NCI-H2029 (cell line): ENCODE measurements around the gene BGN.

Source experiments
- DNase-seq: peaks from one replicate; lab custom pipeline; 2025; lab: John Stamatoyannopoulos, UW

BGN gene

GRCh38 chrX:153485396-153486080, 9.2 kb upstream of the BGN start:
- DNase-seq = no peak

DNA sequence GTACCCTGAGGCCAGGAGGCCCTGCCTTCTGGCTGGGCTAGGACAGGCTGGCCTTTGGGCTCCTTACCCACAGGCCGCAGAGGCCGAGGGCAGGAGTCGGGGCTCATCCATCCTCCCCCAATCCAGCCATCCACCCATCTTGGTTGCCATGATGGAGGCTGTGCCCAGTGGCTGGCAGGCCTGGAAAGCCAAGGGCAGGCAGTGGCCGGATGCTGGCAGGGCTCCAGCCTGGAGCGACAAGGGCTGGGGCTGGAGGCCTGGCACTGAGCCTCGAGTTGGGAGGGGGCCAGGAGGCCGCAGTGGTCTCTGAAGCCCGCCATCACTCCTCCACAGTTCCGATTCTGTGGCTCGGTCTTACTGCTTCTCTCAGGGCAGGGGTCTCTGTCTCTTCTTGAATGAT, 8.6 kb upstream of the BGN start:
- peak; percentile 52 for DNase-seq

- DNase-seq = no peak
Observed at GRCh38 chrX:153487590-153488071, 7.1 kb upstream of the BGN start.

GRCh38 chrX:153488231-153488914, 6.4 kb upstream of the BGN start:
- no peak for DNase-seq

GRCh38 chrX:153490217-153490930, 4.4 kb upstream of the BGN start:
- DNase-seq = no peak

GRCh38 chrX:153491351-153491914, 3.3 kb upstream of the BGN start:
- no peak for DNase-seq

GRCh38 chrX:153491918-153492317, 2.9 kb upstream of the BGN start:
- DNase-seq = no peak

- DNase-seq = no peak
Observed at GRCh38 chrX:153492543-153492942, 2.2 kb upstream of the BGN start.

DNA sequence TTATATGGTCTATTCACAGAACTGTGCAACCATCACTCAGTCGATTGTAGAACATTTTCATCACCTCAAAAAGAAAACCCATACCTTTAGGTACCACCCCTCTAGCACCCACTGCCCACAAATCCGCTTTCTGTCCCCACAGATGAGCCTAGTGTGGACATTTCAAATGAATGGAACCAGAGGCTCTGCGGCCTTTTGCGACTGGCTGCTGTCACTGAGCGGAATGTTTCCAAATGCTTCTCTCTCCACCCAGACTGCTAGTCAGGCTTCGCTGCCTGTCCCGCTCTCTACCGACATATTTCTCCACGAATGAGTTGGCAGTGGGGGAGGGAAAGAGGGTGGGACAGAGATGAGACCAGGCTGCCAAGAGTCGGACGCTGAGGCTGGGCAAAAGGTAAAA, 1.7 kb upstream of the BGN start:
- DNase-seq = no peak

DNA sequence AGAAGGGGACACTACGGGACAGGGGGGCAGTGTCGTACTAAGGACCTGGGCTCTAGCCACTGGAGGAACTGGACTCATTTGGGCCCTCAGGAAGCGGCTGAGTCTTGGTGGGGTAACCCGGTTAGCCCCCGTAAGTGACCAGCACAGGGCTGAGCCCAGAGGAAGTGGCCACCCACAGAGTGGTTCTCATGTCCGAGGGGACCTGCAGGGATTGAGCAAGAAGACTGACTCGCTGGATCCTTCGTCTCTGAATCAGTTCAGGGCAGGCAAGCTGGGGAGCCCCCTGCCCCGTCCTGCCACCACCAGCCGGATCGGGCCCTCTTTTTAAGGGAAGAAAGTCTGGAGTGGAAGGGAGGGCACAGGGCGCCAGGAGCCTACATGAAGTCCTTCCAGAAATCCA, 719 bp upstream of the BGN start:
- DNase-seq = no peak

DNA sequence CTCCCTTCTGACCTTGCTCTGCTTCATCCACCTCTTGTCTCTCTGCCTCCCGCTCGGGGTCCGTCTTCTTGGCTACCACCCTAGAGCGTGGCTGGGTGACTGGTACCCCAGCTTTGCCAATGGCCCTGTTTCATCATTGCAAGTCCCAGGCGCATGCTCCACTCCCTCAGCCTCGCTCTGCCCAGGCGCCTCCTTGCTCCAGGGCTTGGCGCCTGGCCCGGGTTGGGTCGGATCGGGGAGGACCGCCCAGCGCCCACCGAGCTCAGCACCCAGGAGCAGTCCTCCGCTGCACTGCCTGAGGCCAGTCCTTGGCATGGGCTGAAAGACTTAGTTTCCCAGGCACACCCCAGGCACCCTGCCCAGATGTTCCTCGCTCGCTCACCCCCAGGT, 577 bp downstream of the BGN start:
- DNase-seq = no peak

DNA sequence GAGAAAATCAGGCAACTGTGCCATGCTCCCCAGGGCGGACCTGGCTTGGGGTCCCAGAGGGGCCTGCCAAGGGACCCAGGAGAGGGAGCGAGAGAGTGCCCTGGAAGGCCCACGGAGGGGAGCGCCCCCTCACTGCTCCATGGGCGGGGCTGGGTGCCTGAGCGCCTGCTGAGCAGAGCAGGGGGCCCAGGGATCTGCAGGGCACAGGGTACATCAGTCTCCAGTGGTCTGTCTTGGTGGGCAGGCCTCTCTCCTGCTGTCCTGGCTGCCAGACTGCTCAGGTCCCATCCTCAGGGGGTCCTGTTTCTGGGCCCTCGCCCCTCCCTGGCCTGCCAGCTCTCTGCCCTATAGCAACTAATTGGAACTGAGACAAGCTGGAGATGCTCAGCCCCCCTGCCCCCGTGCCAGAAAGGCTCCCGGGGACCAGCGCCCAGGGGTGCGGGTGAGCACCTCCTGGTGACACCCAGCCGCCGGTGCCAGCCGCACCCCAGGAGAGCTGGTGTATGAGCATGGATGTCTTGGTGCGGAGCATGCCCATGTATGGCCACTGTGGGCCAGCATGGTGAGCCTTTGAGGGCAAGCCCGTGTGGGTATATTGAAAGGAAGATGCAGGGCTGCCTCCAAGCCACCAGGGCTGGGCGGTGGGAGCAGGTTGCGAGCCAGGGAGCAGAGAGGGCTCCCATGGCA, 1.3 kb downstream of the BGN start:
- no peak for DNase-seq

DNA sequence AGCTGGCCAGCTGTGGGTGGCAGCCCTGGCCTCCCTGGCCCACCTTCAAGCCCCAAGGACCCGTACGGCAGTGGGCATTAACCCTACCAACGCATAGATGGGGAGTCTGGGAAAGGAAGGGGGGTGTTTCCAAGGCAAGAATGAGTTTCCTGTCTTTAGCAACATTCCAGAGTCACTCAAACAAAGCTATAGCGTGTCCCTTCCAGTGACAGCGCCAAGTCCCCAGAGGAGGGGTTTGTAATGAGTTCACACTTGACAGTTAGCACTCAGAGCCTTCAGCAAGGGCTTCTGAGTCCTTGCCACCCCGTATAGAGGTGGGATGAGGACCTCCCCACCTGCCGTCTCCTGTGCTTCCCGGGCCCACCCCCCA, 1.8 kb downstream of the BGN start:
- no peak for DNase-seq

DNA sequence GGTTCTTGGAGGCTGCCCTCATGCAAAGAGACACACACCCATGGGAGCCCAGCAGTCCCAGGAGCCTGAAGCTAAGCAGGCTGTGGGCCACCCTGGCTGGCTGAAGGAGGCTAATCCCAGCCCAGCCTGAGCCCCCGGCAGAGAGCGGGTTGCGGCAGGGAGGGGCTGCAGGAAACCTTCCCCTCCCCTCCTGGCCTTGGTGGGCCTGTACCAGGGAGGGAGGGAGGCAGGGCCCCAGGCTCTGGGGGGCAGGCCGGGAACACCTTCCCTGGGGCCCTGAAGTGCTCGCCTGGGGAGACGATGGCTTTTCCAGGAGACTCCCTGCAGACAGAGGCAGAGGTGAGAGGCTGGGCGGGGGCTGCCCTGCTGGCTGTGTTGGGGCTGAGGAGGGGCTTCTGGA, 3.7 kb downstream of the BGN start:
- DNase-seq = no peak

DNA sequence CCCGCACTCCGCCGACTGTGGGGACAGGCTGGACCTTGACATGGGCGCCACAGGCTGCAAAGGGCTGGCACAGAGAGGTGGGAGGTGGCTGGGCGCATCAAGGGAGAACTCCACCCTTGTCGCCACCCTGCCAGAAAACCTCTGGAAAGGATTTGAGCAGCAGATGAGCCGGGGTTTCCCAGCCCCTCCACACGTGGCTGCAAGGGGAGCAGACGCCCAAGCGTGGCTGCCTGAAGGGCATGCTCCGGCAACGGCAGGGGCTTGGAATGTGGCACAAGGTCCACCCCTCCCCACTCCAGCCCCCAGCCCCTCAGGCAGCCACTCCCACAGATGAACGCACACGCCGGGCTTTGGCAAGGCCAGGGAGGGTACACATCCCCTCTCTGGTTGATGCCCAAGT, 4.6 kb downstream of the BGN start:
- DNase-seq = no peak

DNA sequence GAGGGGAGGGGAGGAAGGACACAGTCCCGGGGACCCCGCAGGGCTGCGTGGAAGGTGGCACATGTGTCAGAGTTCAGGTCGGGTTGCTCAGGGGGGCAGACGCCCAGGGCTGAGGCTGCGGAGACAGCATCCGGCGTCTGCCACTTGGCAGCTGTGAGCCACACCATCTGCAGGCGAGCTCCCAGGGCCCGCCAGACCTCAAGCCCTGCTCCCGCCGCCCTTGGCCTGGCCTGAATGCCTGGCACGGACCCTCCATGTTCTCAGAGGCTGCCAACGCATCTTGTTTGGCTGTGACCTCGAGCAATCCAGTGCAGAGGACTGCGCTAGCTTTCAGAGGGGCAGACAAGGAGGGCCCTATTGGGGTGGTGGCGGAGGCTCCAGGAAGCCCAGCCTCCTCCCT, 5.1 kb downstream of the BGN start:
- no peak for DNase-seq

DNA sequence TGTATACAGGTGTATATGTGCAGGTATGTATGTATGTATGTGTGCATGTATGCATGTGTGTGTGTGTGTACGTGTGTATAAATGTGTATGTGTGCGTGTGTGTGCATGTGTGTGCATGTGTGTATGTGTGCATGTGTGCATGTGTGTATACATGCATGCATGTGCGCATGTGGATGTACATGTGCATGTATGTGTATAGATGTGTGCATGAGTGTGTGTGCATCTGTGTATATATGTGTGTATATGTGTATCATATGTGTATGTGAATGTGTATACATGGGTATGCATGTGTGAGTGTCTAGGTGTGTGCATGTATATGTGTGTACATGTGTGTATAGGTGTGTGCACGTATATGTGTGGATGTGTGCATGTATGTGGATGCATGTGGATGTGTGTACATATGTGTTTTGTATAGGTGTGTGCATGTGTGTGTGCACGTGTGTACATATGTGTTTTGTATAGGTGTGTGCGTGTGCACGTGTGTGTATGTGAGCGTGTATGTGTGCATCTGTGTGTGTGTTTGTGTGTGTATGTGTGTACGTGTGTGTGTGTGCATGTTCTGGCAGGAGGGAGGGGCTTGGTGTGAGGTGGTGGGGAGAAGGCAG, 6.0 kb downstream of the BGN start:
- DNase-seq = no peak

DNA sequence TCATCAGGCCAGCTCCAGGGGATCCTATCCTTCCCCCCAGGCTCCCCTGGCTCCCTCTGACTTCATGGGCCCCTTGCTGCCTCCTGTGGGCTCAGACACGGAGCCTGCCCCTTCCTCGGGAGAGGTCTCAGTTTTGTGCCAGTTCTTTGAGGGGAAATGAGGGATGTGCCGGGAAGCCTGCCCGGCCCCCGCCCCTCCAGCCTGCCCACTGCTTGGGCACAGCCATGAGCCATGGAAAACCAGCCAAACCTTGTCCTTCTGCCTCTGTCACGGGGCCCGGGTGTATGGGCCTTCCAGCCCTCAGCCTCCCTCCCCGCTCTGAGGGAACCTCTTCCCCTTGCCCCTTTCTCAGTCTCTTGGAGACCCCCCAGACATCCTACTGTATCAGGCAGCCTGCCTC, 6.8 kb downstream of the BGN start:
- no peak for DNase-seq

GRCh38 chrX:153502131-153502530, 7.4 kb downstream of the BGN start:
- DNase-seq = no peak

GRCh38 chrX:153502796-153503195, 8.0 kb downstream of the BGN start:
- no peak for DNase-seq

DNA sequence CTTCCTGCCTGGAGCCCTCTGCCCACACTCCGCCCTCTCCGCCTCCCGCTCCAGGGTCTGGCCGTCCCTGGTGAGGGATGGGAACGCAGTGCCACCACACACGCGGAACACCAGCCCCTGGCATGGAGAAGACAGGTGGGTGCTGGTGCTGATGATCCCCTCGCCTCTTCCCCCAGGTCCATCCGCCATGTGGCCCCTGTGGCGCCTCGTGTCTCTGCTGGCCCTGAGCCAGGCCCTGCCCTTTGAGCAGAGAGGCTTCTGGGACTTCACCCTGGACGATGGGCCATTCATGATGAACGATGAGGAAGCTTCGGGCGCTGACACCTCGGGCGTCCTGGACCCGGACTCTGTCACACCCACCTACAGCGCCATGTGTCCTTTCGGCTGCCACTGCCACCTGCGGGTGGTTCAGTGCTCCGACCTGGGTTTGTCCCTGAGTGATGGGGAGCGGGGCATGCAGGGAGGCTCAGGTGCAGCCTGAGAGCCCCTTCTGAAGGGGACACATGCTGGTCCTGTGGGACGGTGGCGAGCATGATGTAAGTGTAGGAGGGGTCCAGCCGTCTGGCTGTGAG, 9.8 kb downstream of the BGN start:
- peak; percentile 6 for DNase-seq

- DNase-seq = no peak
Observed at GRCh38 chrX:153505361-153505760, 10.6 kb downstream of the BGN start.
